GM12878 (cell line): ENCODE data around the gene GOLPH3. TPM values are rescaled to one million over a fixed set of nuclear protein-coding genes. Genes with fewer than 3 reads are reported as not detected.

Source experiments
- MEF2A ChIP-seq: IDR thresholded peaks from 2 replicates; pipeline ENCODE4 v1.6.1; 2011; ENCODE audit warnings: low read depth, mild to moderate bottlenecking, low read length, moderate library complexity; ENCODE audit not compliant: insufficient read depth
- ZNF24 ChIP-seq: fragments of 450-650 bp; IDR thresholded peaks from 2 replicates; pipeline ENCODE4 v1.6.1; 2017; ENCODE audit warnings: antibody characterized with exemption, mild to moderate bottlenecking
- polyA plus RNA-seq, 11 experiments: library from polyadenylated mRNA; depleted of rRNA in 4 of 11; unstranded in 6 of 11; stranded (reverse) in 5 of 11; fragments of >200 nt; fragmentation: Nextera tagmentation in 4 of 11; fragmentation: Illumina TruSeq in 1 of 11; extraction: Ambion mirVana in 4 of 11; extraction: Trizol in 1 of 11; gene quantifications; 1 replicate in 1 of 11; 2 replicates in 10 of 11; pipeline versions ENCODE4 v1.2.1 to v1.2.3, GENCODE V29; 2011 to 2016; ENCODE audit warnings: inconsistent platforms in 2 of 11, missing spikeins in 2 of 11, low read depth in 1 of 11
- total RNA-seq, 4 experiments: library from RNA; depleted of rRNA in 3 of 4; stranded (reverse); fragments of >200 nt in 3 of 4; fragmentation: Illumina TruSeq in 1 of 4; extraction: Trizol in 1 of 4; gene quantifications; 2 replicates each; pipeline versions ENCODE4 v1.2.1 to v1.2.3, GENCODE V29; 2013 to 2021
- TF ChIP-seq, protein P1 (sequence below): IDR thresholded peaks from 2 replicates; pipeline ENCODE4 v1.6.1; 2012; ENCODE audit warnings: improper control_type of control experiment, low read depth, low read length; ENCODE audit not compliant: insufficient replicate concordance
- TF ChIP-seq, protein P2 (sequence below): fragments of 450-650 bp; IDR thresholded peaks from 2 replicates; pipeline ENCODE4 v1.6.1; 2017; ENCODE audit warnings: mild to moderate bottlenecking, moderate library complexity

GOLPH3 gene
- total and polyA plus RNA-seq, 10 of the 15 experiments (the other 5 are each of a cell fraction or from before 2014, with no cell fraction given) = 14.0 to 79.7 (median 43.2) TPM

DNA sequence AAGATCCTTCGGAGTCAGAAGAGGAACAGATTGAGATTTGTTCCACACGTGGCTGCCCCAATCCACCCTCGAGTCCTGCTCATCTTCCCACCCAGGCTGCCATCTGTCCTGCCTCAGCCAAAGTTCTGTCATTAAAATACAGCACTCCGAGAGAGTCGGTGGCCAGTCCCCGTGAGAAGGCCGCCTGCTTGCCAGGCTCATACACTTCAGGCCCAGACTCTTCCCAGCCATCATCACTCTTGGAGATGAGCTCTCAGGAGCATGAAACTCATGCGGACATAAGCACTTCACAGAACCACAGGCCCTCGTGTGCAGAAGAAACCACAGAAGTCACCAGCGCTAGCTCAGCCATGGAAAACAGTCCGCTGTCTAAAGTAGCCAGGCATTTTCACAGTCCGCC is 85.9 kb downstream of the GOLPH3 start (continued):
- TF ChIP-seq, protein P1, sequence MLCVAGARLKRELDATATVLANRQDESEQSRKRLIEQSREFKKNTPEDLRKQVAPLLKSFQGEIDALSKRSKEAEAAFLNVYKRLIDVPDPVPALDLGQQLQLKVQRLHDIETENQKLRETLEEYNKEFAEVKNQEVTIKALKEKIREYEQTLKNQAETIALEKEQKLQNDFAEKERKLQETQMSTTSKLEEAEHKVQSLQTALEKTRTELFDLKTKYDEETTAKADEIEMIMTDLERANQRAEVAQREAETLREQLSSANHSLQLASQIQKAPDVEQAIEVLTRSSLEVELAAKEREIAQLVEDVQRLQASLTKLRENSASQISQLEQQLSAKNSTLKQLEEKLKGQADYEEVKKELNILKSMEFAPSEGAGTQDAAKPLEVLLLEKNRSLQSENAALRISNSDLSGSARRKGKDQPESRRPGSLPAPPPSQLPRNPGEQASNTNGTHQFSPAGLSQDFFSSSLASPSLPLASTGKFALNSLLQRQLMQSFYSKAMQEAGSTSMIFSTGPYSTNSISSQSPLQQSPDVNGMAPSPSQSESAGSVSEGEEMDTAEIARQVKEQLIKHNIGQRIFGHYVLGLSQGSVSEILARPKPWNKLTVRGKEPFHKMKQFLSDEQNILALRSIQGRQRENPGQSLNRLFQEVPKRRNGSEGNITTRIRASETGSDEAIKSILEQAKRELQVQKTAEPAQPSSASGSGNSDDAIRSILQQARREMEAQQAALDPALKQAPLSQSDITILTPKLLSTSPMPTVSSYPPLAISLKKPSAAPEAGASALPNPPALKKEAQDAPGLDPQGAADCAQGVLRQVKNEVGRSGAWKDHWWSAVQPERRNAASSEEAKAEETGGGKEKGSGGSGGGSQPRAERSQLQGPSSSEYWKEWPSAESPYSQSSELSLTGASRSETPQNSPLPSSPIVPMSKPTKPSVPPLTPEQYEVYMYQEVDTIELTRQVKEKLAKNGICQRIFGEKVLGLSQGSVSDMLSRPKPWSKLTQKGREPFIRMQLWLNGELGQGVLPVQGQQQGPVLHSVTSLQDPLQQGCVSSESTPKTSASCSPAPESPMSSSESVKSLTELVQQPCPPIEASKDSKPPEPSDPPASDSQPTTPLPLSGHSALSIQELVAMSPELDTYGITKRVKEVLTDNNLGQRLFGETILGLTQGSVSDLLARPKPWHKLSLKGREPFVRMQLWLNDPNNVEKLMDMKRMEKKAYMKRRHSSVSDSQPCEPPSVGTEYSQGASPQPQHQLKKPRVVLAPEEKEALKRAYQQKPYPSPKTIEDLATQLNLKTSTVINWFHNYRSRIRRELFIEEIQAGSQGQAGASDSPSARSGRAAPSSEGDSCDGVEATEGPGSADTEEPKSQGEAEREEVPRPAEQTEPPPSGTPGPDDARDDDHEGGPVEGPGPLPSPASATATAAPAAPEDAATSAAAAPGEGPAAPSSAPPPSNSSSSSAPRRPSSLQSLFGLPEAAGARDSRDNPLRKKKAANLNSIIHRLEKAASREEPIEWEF = no peak
- TF ChIP-seq MEF2A = no peak
- no peak for TF ChIP-seq ZNF24
- TF ChIP-seq, protein P2, sequence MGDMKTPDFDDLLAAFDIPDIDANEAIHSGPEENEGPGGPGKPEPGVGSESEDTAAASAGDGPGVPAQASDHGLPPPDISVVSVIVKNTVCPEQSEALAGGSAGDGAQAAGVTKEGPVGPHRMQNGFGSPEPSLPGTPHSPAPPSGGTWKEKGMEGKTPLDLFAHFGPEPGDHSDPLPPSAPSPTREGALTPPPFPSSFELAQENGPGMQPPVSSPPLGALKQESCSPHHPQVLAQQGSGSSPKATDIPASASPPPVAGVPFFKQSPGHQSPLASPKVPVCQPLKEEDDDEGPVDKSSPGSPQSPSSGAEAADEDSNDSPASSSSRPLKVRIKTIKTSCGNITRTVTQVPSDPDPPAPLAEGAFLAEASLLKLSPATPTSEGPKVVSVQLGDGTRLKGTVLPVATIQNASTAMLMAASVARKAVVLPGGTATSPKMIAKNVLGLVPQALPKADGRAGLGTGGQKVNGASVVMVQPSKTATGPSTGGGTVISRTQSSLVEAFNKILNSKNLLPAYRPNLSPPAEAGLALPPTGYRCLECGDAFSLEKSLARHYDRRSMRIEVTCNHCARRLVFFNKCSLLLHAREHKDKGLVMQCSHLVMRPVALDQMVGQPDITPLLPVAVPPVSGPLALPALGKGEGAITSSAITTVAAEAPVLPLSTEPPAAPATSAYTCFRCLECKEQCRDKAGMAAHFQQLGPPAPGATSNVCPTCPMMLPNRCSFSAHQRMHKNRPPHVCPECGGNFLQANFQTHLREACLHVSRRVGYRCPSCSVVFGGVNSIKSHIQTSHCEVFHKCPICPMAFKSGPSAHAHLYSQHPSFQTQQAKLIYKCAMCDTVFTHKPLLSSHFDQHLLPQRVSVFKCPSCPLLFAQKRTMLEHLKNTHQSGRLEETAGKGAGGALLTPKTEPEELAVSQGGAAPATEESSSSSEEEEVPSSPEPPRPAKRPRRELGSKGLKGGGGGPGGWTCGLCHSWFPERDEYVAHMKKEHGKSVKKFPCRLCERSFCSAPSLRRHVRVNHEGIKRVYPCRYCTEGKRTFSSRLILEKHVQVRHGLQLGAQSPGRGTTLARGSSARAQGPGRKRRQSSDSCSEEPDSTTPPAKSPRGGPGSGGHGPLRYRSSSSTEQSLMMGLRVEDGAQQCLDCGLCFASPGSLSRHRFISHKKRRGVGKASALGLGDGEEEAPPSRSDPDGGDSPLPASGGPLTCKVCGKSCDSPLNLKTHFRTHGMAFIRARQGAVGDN = no peak
